H1 (cell line): Measurements from ENCODE around the gene HSF5. TPM values are rescaled to one million over a fixed set of nuclear protein-coding genes. Genes with fewer than 3 reads are reported as not detected.

Experiments
- CTCF ChIA-PET: fragments of 300-600 bp; sonication (Branson Sonifier 250); formaldehyde crosslinking; loops from one replicate; lab custom pipeline; 2021; ENCODE audit not compliant: partially characterized antibody; lab: Charles Lee
- POLR2A ChIA-PET: fragments of 300-600 bp; sonication (Branson Sonifier 250); formaldehyde crosslinking; loops from one replicate; lab custom pipeline; 2021; ENCODE audit warnings: inconsistent platforms; ENCODE audit not compliant: partially characterized antibody; lab: Charles Lee
- DNase-seq, 2 experiments: peaks; one replicate each; pipeline versions ENCODE4 v3.0.0 to v3.0.0-alpha.2; 2010 to 2022; ENCODE audit warnings: low spot score in 2 of 2, low read depth in 1 of 2, mixed read lengths in 1 of 2
- FAIRE-seq: peaks from 2 replicates; lab custom pipeline; 2011; peaks lifted over from hg19 to GRCh38; lab: Jason Lieb, UNC
- H2AFZ ChIP-seq: 2 replicates; pipeline ENCODE4 v1.8.1; 2012; ENCODE audit warnings: low read length, inconsistent platforms
- H2AK5ac ChIP-seq: 2 replicates; pipeline ENCODE4 v1.6.1; 2013; ENCODE audit warnings: low read depth, low read length
- H2BK120ac ChIP-seq: replicated peaks from 2 replicates; pipeline ENCODE3; 2013; ENCODE audit warnings: low read depth, low read length, inconsistent platforms
- H2BK12ac ChIP-seq: 2 replicates; pipeline ENCODE4 v1.6.1; 2013; ENCODE audit warnings: low read depth, low read length
- H2BK15ac ChIP-seq: 2 replicates; pipeline ENCODE4 v1.6.1; 2013; ENCODE audit warnings: low read length
- H2BK20ac ChIP-seq: 2 replicates; pipeline ENCODE4 v1.6.1; 2013; ENCODE audit warnings: low read length
- H2BK5ac ChIP-seq: 2 replicates; pipeline ENCODE4 v1.6.1; 2013; ENCODE audit warnings: low read depth, low read length
- H3K14ac ChIP-seq: 2 replicates; pipeline ENCODE4 v1.6.1; 2013; ENCODE audit warnings: inconsistent platforms; ENCODE audit not compliant: insufficient read length
- H3K18ac ChIP-seq: 2 replicates; pipeline ENCODE4 v1.6.1; 2013; ENCODE audit warnings: low read length; ENCODE audit errors: extremely low read depth
- H3K23ac ChIP-seq: 2 replicates; pipeline ENCODE4 v1.6.1; 2013; ENCODE audit warnings: inconsistent platforms; ENCODE audit not compliant: insufficient read length
- H3K23me2 ChIP-seq: 2 replicates; pipeline ENCODE4 v1.6.1; 2013; ENCODE audit warnings: low read depth, low read length
- H3K27ac ChIP-seq: 2 replicates; pipeline ENCODE4 v1.6.1; 2011; ENCODE audit warnings: low read depth, low read length, inconsistent platforms
- H3K27me3 ChIP-seq, 4 experiments: replicated peaks in 1 of 4; 1 replicate in 1 of 4; 2 replicates in 3 of 4; pipeline versions ENCODE4 v1.6.1 to v1.8.1; 2011 to 2013; ENCODE audit warnings: low read length in 3 of 4, mild to moderate bottlenecking in 3 of 4, inconsistent platforms in 2 of 4, mixed read lengths in 2 of 4, moderate library complexity in 1 of 4; ENCODE audit not compliant: control insufficient read depth in 3 of 4, insufficient read depth in 3 of 4; ENCODE audit errors: extremely low read depth in 1 of 4
- H3K36me3 ChIP-seq, 4 experiments: 2 replicates each; pipeline versions ENCODE4 v1.6.1 to v1.8.1; 2011 to 2013; ENCODE audit warnings: mild to moderate bottlenecking in 4 of 4, low read length in 3 of 4, moderate library complexity in 2 of 4, control low read depth in 1 of 4, inconsistent platforms in 1 of 4; ENCODE audit not compliant: insufficient read depth in 4 of 4, control insufficient read depth in 2 of 4
- H3K4ac ChIP-seq: replicated peaks from 2 replicates; pipeline ENCODE3; 2013; ENCODE audit warnings: low read length, low read depth, mixed read lengths, inconsistent platforms; ENCODE audit not compliant: insufficient read length
- H3K4me1 ChIP-seq, 4 experiments: replicated peaks in 1 of 4; 1 replicate in 1 of 4; 2 replicates in 3 of 4; pipeline versions ENCODE4 v1.6.1 to v1.8.1; 2011 to 2013; ENCODE audit warnings: low read length in 3 of 4, inconsistent platforms in 2 of 4, mixed read lengths in 1 of 4; ENCODE audit not compliant: insufficient read depth in 4 of 4, control insufficient read depth in 3 of 4
- H3K4me2 ChIP-seq, 2 experiments: 2 replicates each; pipeline versions ENCODE4 v1.6.1 to v1.8.1; 2011 to 2013; ENCODE audit warnings: low read depth in 2 of 2, low read length in 2 of 2, control low read depth in 1 of 2, inconsistent platforms in 1 of 2, mild to moderate bottlenecking in 1 of 2; ENCODE audit not compliant: insufficient read depth in 1 of 2
- H3K4me3 ChIP-seq, 4 experiments: fragments of 200-600, 300-600 bp in 1 of 4; sonication (generic), shearing (Covaris generic), sonication (Bioruptor Twin) in 1 of 4; 2 replicates each; pipeline versions ENCODE4 v1.5.1 to v1.8.1; 2011 to 2016; ENCODE audit warnings: low read length in 4 of 4, low read depth in 3 of 4, control low read depth in 2 of 4, inconsistent platforms in 2 of 4, mild to moderate bottlenecking in 2 of 4, mixed read lengths in 1 of 4, moderate library complexity in 1 of 4; ENCODE audit not compliant: insufficient read depth in 2 of 4; ENCODE audit errors: extremely low read depth in 1 of 4
- H3K56ac ChIP-seq: replicated peaks from 2 replicates; pipeline ENCODE3; 2013; ENCODE audit warnings: low read depth, mild to moderate bottlenecking, mixed read lengths, low read length, inconsistent platforms; ENCODE audit not compliant: insufficient read length
- H3K79me1 ChIP-seq: 2 replicates; pipeline ENCODE4 v1.6.1; 2013; ENCODE audit warnings: low read depth, low read length, control low read depth
- H3K79me2 ChIP-seq, 2 experiments: 2 replicates each; pipeline versions ENCODE4 v1.6.1 to v1.8.1; 2012 to 2013; ENCODE audit warnings: low read length in 2 of 2, mild to moderate bottlenecking in 2 of 2, inconsistent platforms in 1 of 2; ENCODE audit not compliant: insufficient read depth in 2 of 2, control insufficient read depth in 1 of 2
- H3K9ac ChIP-seq, 4 experiments: replicated peaks in 1 of 4; 1 replicate in 1 of 4; 2 replicates in 3 of 4; pipeline versions ENCODE4 v1.6.1 to v1.8.1; 2011 to 2013; ENCODE audit warnings: low read depth in 3 of 4, low read length in 3 of 4, control low read depth in 2 of 4, mild to moderate bottlenecking in 2 of 4, moderate library complexity in 2 of 4, inconsistent platforms in 1 of 4; ENCODE audit errors: extremely low read depth in 1 of 4
- H3K9me3 ChIP-seq, 2 experiments: 2 replicates each; pipeline versions ENCODE4 v1.6.1 to v1.8.1; 2012 to 2013; ENCODE audit warnings: mild to moderate bottlenecking in 2 of 2, moderate library complexity in 2 of 2, control low read depth in 1 of 2, inconsistent platforms in 1 of 2, low read depth in 1 of 2, low read length in 1 of 2, mixed read lengths in 1 of 2; ENCODE audit not compliant: insufficient read depth in 2 of 2
- H4K20me1 ChIP-seq, 2 experiments: replicated peaks in 1 of 2; 2 replicates each; pipeline versions ENCODE3 to v1.8.1; 2011 to 2013; ENCODE audit warnings: inconsistent platforms in 2 of 2, low read length in 2 of 2, mild to moderate bottlenecking in 1 of 2; ENCODE audit not compliant: insufficient read depth in 2 of 2, control insufficient read depth in 1 of 2
- H4K5ac ChIP-seq: 2 replicates; pipeline ENCODE4 v1.6.1; 2013; ENCODE audit warnings: low read length, low read depth, mixed read lengths, inconsistent platforms; ENCODE audit not compliant: insufficient read length
- H4K8ac ChIP-seq: 2 replicates; pipeline ENCODE4 v1.8.0; 2013; ENCODE audit warnings: mild to moderate bottlenecking, moderate library complexity, low read length, inconsistent platforms; ENCODE audit not compliant: insufficient read depth; ENCODE audit errors: extremely low read depth
- H4K91ac ChIP-seq: replicated peaks from 2 replicates; pipeline ENCODE3; 2013; ENCODE audit warnings: low read length, mixed read lengths, inconsistent platforms; ENCODE audit not compliant: insufficient read length
- CBX5 ChIP-seq: fragments of 300-800, 300-1000 bp; sonication (generic); IDR thresholded peaks from 2 replicates; pipeline ENCODE4 v1.7.1; 2016; ENCODE audit warnings: antibody characterized with exemption, low read length, low read depth
- CEBPB ChIP-seq: IDR thresholded peaks from 2 replicates; pipeline ENCODE4 v1.6.1; 2012; ENCODE audit warnings: low read depth, low read length
- CHD2 ChIP-seq: IDR thresholded peaks from 2 replicates; pipeline ENCODE4 v1.6.1; 2012; ENCODE audit warnings: low read length, improper control_type of control experiment
- EGR1 ChIP-seq: IDR thresholded peaks from 2 replicates; pipeline ENCODE4 v1.6.1; 2011; ENCODE audit warnings: low read depth, low read length, borderline replicate concordance
- GTF2F1 ChIP-seq: IDR thresholded peaks from 2 replicates; pipeline ENCODE4 v1.6.1; 2012; ENCODE audit warnings: low read depth, low read length, improper control_type of control experiment, borderline replicate concordance
- KDM1A ChIP-seq: fragments of 200-600, 300-600 bp; sonication (generic); IDR thresholded peaks from 2 replicates; pipeline ENCODE4 v1.7.1; 2016; ENCODE audit warnings: mild to moderate bottlenecking, low read length, borderline replicate concordance
- NRF1 ChIP-seq: IDR thresholded peaks from 2 replicates; pipeline ENCODE4 v1.6.1; 2011; ENCODE audit warnings: mild to moderate bottlenecking, low read depth, low read length, improper control_type of control experiment
- POLR2AphosphoS5 ChIP-seq: IDR thresholded peaks from 2 replicates; pipeline ENCODE4 v1.6.1; 2011; ENCODE audit warnings: low read depth, low read length
- POU5F1 ChIP-seq: IDR thresholded peaks from 2 replicates; pipeline ENCODE4 v1.6.1; 2011; ENCODE audit warnings: low read depth, mild to moderate bottlenecking, low read length, moderate library complexity
- SAP30 ChIP-seq: fragments of 300-600 bp; sonication (generic); IDR thresholded peaks from 2 replicates; pipeline ENCODE4 v1.7.1; 2012; ENCODE audit warnings: low read length, moderate library complexity, mild to moderate bottlenecking, inconsistent platforms; ENCODE audit not compliant: insufficient read depth, insufficient replicate concordance
- SP2 ChIP-seq: IDR thresholded peaks from 2 replicates; pipeline ENCODE4 v1.6.1; 2012; ENCODE audit warnings: mild to moderate bottlenecking, low read length, inconsistent platforms
- TAF7 ChIP-seq: optimal IDR thresholded peaks from 2 replicates; pipeline ENCODE3; 2011; ENCODE audit warnings: low read depth, mild to moderate bottlenecking, inconsistent platforms, low read length, moderate library complexity, borderline replicate concordance
- TEAD4 ChIP-seq: IDR thresholded peaks from 2 replicates; pipeline ENCODE4 v1.6.1; 2012; ENCODE audit warnings: low read depth, low read length, inconsistent platforms, mixed read lengths
- USF2 ChIP-seq: IDR thresholded peaks from 2 replicates; pipeline ENCODE4 v1.6.1; 2011; ENCODE audit warnings: low read length, improper control_type of control experiment
- WGBS, 2 experiments: shearing (Covaris generic) in 1 of 2; methylation state at CpG; one replicate each; pipeline versions ENCODE4 v1.1.6 to v1.1.7; 2013 to 2015; ENCODE audit warnings: low lambda C conversion rate in 2 of 2, mixed read lengths in 2 of 2, inconsistent platforms in 1 of 2, low coverage in 1 of 2, missing lambda C conversion rate in 1 of 2; ENCODE audit not compliant: insufficient replicate concordance in 2 of 2, insufficient coverage in 1 of 2, insufficient read length in 1 of 2; ENCODE audit errors: extremely low coverage in 1 of 2, missing lambda C conversion rate in 1 of 2; 5-methylcytosine and 5-hydroxymethylcytosine counted together
- polyA plus RNA-seq, 7 experiments: library from polyadenylated mRNA; depleted of rRNA in 3 of 7; stranded (reverse) in 5 of 7; unstranded in 2 of 7; fragments of >200 nt in 5 of 7; fragments of 200-250 nt in 2 of 7; gene quantifications; 1 replicate in 5 of 7; 2 replicates in 1 of 7; 4 replicates in 1 of 7; pipeline versions ENCODE4 v1.2.1 to v1.2.3, GENCODE V29; 2011 to 2013; ENCODE audit warnings: missing spikeins in 2 of 7, mixed read lengths in 2 of 7
- total RNA-seq: library from RNA; stranded (reverse); fragmentation: NEBNext Ultra II Directional; extraction: Animal tissue kit (Norgen Biotek cat#: 25700); gene quantifications from 2 replicates; pipeline ENCODE4 v1.2.1, GENCODE V29; 2021

The HSF5 gene
- total and polyA plus RNA-seq, 2 of the 8 experiments (the other 6 are each of a cell fraction or from before 2014, with no cell fraction given) = not detected

GRCh38 chr17:58525239-58525638, 37.0 kb upstream of the HSF5 start:
- H2BK15ac ChIP-seq = 0 out of 2 replicates have a peak overlapping the region, but pooled peaks have one; percentile 61
- H2AK5ac ChIP-seq = no peak overlapping the region
- no peaks in the 10 kb centered on the region for H3K79me1 ChIP-seq
- H3K4me1 ChIP-seq = peaks cover 0 to 7% (median 2%) of the 10 kb centered on the region in 4 experiments; a peak in 6 of 7 replicates
- no peak overlapping the region for H2AFZ ChIP-seq
- no peaks in the 10 kb centered on the region for H4K20me1 ChIP-seq
- H3K4me3 ChIP-seq = no peak overlapping the region
- H3K4me2 ChIP-seq = no peak overlapping the region
- no peak overlapping the region for H3K9ac ChIP-seq
- H2BK5ac ChIP-seq = no peak overlapping the region
- H3K9me3 ChIP-seq = no peaks in the 10 kb centered on the region
- ChIA-PET CTCF (interaction anchor here (0.6 to 10.5 kb wide), 2 partner anchors 17 to 24 kb away, joined by 3 to 84 read pairs; a partner anchor contains a TSS), POLR2A (interaction anchor here (2.0 kb wide), 1 partner anchor 106 kb away, joined by 7 read pairs; no protein-coding TSS in a partner anchor)
- no peaks in the 10 kb centered on the region for H3K79me2 ChIP-seq
- FAIRE-seq (no peak), DNase-seq (no peak)
- no peak overlapping the region for H3K56ac ChIP-seq
- H4K8ac ChIP-seq = no peak overlapping the region
- no peak overlapping the region for H4K91ac ChIP-seq
- H3K4ac ChIP-seq = no peak overlapping the region
- no peaks in the 10 kb centered on the region for H3K36me3 ChIP-seq
- H2BK12ac ChIP-seq = peak overlapping the region; percentile 33; the same call in 1 of the 2 replicates
- no peak overlapping the region for H3K18ac ChIP-seq
- no peak overlapping the region for H4K5ac ChIP-seq
- no peak overlapping the region for H3K27ac ChIP-seq
- no peak overlapping the region for H2BK20ac ChIP-seq
- H2BK120ac ChIP-seq = no peak overlapping the region
- no peaks in the 10 kb centered on the region for H3K27me3 ChIP-seq
- no peak overlapping the region for H3K14ac ChIP-seq
- H3K23me2 ChIP-seq = no peaks in the 10 kb centered on the region
- 86% methylated on average over 3 of the region's 3 CpGs; no CpG with 5 or more reads in 1 of the 2 experiments for WGBS, 2 experiments
- H3K23ac ChIP-seq = no peak overlapping the region
- no peak for TF ChIP-seq CEBPB
- no peak for TF ChIP-seq SAP30
- no peak for TF ChIP-seq NRF1
- no peak for TF ChIP-seq EGR1
- TF ChIP-seq USF2 = no peak
- TF ChIP-seq GTF2F1 = no peak
- TF ChIP-seq TEAD4 = no peak
- TF ChIP-seq TAF7 = no peak
- TF ChIP-seq POLR2AphosphoS5 = no peak
- TF ChIP-seq SP2 = no peak
- no peak for TF ChIP-seq CHD2
- no peak for TF ChIP-seq KDM1A
- TF ChIP-seq POU5F1 = no peak
- no peak for TF ChIP-seq CBX5
